D721Med (cell line): ENCODE measurements around the gene MEIS3.

Source experiments
- DNase-seq: peaks from one replicate; pipeline ENCODE4 v3.0.0; 2011; ENCODE audit warnings: low spot score; ENCODE audit not compliant: insufficient read length
- FAIRE-seq: peaks from 2 replicates; lab custom pipeline; 2011; peaks lifted over from hg19 to GRCh38; lab: Jason Lieb, UNC
- CTCF ChIP-seq: IDR thresholded peaks from 2 replicates; pipeline ENCODE4 v1.5.1; 2012; ENCODE audit warnings: mild to moderate bottlenecking, control low read depth; ENCODE audit not compliant: insufficient read depth; ENCODE audit errors: missing control alignments

Gene MEIS3

GRCh38 chr19:47435196-47435595 lies 15.9 kb upstream of the MEIS3 start:
- no peak for FAIRE-seq
- no peak for TF ChIP-seq CTCF
- no peak for DNase-seq

GRCh38 chr19:47434088-47434487 lies 14.8 kb upstream of the MEIS3 start:
- no peak for TF ChIP-seq CTCF
- DNase-seq (no peak), FAIRE-seq (no peak)

GRCh38 chr19:47433121-47433520 lies 13.8 kb upstream of the MEIS3 start:
- TF ChIP-seq CTCF, result no peak
- DNase-seq, result no peak
- no peak for FAIRE-seq

- FAIRE-seq, result no peak
These were observed 13.2 kb upstream of the MEIS3 start for GRCh38 chr19:47432499-47432898.

GRCh38 chr19:47432091-47432490 lies 12.8 kb upstream of the MEIS3 start:
- DNase-seq (no peak), FAIRE-seq (no peak)
- TF ChIP-seq CTCF, result no peak

More at GRCh38 chr19:47432499-47432898, 13.2 kb upstream of the MEIS3 start:
- no peak for DNase-seq
- no peak for TF ChIP-seq CTCF

DNA sequence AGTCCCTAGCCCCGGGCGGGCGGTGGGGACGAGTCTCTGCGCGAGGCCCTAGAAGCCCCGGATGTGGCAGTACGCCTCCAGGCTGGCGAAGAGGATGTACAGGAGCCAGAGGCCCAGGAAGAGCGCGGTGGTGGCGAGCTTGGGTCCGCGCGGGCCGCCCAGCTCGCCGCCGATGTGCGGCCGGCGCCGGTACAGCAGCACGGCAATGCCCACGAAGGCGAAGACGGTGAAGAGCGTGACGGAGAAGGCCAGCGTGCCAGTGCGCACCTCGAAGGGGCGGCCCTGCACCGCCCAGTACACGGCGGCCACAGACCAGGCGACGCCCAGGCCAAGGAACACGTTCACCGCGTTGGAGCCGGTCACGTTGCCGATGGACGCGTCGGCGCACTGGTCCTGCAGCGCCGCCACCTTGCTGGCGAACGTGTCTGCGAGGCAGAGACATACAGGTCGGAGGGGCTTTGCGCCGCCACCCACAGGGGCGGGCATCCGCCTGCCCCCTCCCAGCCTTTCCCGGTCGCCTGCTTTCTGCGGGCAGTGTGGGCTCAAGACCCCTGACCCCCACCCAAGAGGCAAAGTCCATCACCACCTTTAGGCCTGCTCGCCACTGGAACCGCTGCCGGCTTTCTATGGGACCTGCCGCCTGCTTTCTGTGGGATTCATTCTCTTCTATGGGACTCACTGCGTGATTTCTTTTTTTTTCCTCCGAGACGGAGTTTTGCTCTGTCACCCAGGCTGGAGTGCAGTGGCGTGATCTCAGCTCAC lies 10.9 kb upstream of the MEIS3 start:
- DNase-seq, result no peak
- FAIRE-seq, result no peak
- TF ChIP-seq CTCF, result no peak

DNA sequence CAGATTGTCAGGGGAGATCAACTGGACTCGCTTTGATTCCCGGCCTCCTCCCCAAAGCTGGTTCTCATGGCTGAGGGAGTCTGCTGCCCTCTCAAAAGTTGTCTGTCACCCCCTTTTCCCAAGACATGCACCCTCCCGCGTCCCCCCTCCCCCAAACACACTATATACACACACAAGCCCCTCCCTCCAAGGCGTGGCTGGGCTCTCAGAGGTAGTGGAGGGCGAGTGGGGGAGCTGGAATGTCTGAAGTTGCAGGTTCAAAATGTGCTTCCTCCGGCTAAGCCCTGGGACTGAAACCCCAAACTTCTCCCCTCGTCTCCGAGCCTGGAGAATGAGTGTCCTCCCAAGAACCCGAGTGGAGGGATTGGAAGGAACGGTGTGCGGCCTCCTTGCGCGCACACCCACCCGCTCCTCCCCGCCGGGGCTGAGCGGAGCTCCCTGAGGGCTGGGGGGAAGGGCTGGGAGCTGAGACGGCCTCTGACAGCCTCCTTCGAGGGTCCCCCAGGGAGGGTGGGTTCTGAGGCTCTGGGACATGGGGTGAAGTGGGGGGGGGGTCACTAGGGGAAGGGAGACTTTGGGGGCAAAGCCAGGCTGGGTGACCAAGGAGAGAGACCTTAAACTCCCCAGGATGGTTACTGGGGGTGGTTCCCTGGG lies 9.9 kb upstream of the MEIS3 start:
- TF ChIP-seq CTCF, result no peak
- FAIRE-seq, result no peak

More for the DNA sequence above, 9.9 kb upstream of the MEIS3 start:
- DNase-seq, result no peak
